ENCODE measurements around the gene POLR1D.

DNA sequence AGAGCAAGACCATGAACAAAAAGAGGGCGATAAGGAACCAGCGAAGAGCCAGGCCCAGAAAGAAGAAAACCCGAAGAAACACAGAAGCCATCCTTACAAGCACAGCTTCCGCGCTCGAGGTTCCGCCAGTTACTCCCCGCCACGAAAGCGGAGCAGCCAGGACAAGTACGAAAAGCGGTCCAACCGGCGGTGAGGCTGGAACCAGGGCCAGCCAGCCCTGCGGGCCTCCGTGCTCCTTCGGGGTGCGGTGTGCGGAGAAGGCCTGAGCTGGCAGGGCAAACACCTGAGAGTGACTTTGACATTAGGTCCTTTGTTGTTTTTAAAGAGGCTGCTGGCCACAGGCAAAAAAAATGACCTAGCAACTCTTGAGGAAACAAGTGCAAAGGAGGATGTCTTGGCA lies 44.1 kb downstream of the POLR1D start:
- TF ChIP-seq, protein P1, sequence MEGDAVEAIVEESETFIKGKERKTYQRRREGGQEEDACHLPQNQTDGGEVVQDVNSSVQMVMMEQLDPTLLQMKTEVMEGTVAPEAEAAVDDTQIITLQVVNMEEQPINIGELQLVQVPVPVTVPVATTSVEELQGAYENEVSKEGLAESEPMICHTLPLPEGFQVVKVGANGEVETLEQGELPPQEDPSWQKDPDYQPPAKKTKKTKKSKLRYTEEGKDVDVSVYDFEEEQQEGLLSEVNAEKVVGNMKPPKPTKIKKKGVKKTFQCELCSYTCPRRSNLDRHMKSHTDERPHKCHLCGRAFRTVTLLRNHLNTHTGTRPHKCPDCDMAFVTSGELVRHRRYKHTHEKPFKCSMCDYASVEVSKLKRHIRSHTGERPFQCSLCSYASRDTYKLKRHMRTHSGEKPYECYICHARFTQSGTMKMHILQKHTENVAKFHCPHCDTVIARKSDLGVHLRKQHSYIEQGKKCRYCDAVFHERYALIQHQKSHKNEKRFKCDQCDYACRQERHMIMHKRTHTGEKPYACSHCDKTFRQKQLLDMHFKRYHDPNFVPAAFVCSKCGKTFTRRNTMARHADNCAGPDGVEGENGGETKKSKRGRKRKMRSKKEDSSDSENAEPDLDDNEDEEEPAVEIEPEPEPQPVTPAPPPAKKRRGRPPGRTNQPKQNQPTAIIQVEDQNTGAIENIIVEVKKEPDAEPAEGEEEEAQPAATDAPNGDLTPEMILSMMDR (IDR thresholded peaks at IDR 0.05) = no peak
- TF ChIP-seq POLR2A (IDR thresholded peaks at IDR 0.05) = no peak
- TF ChIP-seq EP300 (IDR thresholded peaks at IDR 0.05) = no peak

Data from tibial nerve (tissue), 4 donors.